Activated T-cell treated with anti-CD3 and anti-CD28 coated beads, Interleukin-2, amount 50 U/mL, for 48 hours (primary cell): Measurements from ENCODE around the gene NEAT1.
"Not testable (repeated sequence)": the region's sequence is repeated elsewhere in the genome, so short reads cannot be mapped to it uniquely, and the experiment has no call there.

Experiments
- DNase-seq, 2 experiments: peaks; one replicate each; pipeline ENCODE4 v3.0.0-alpha.2; 2020

Gene NEAT1

DNA sequence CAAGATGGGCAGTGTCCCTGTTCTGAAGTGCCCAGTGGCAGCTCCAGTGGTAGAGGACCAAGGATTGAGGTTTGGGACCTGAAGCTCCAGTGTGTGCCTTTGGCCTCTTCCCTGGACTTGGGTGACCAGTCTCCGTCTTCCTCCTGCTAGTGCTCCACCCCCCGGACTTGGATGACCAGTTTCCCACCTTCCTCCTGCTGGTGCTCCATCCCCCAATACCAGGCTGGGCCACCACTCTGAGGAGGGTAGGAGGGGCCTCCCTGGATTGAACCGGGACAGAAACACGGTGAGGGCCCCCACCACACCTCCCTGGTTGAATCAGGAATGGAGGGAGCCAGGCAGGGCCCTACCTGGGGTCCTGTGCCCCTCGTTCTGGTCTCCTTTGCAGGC is 10.9 kb upstream of the NEAT1 start:
- no peak for DNase-seq

DNA sequence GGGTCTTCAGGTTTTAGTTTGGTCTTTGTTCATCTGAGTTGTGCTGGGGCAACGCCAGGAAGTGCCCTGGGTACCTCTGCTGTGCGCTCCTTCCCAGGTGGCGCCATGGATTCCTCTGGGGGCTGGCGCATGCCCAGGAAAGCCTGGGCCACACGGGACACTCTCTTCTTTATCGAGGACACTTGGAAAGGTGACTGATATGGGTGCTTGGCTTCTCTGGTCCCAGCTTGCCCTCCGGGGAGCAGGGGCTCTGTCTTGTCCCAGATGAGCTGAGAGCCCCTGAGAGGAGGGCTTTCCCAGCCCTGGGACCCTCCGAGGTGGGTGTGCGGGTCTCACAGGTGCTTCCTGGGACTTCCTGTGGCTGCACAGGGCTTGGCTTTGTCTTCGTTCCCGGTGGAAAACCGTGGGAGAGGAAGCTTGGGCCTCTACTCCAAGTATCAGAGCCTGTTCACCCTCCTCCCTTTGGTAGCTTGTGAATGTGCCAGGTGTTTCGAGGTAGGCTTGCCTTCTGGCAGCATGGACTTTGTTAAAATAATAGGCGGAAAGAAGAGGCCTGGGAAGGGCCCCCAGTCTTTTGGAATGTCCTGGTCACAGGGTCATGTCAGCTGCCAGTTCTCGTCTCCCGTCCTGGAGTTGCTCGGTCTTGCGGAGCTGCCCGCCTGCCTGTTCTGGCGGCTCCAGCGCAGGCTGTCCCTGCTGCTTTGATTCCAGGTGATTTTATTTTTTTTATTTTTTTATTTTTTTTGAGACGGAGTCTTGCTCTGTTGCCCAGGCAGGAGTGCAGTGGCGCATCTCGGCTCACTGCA is 10.1 kb upstream of the NEAT1 start:
- DNase-seq, result no peak

DNA sequence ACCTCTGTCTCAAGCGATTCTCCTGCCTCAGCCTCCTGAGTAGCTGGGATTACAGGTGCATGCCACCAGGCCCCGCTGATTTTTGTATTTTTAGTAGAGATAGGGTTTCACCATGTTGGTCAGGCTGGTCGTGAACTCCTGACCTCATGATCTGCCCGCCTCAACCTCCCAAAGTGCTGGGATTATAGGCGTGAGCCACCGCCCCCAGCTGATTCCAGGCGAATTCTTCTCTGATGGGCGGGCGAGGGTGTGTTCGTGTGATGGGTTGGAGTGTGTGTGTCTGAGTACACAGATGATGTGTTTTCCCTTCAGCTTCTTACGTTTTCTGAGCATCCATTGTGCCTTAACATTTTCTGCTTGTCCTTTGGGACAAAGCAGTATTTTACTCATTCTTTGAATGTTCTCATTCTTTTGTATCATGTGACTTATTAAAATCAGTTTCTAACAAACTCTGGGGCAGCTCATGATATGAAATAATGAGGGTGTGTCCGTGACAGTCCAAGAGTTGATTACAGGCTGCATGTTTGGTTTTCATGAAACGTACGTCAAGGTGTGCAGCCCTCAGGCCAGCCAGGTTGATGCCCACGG is 9.4 kb upstream of the NEAT1 start:
- not testable (repeated sequence) for DNase-seq

DNA sequence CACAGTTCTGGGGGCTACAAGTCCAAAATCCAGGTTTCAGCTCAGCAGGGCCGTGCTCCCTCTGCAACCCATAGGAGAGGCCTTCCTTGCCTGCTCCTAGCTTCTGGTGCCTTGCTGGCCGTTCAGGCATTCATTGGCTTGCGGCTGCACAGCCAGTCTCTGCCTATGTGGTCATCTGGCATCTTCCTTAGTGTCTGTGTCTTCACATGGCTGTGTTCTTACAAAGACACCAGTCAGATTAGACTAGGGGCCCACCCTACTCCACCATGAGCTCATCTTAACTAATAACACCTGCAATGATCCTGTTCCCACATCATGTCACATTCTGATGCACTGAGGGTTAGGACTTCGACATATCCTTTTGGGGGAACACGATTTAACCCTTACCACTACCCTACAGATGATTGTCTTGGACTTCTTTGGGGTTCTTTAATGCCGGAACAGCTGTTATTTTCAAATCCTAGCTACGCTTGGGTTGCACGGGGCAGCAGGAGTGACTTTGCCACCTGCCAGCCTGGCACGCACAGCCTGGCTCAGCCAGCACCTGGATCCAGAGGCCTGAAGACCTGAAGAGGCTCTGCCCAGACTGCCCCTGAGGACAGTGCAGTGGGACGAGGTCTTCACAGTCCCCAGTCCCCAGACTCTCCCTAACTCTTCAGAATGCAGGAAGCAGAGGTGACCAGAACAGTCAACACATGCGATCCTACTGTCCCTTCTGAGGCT is 7.7 kb upstream of the NEAT1 start:
- DNase-seq, result no peak

DNA sequence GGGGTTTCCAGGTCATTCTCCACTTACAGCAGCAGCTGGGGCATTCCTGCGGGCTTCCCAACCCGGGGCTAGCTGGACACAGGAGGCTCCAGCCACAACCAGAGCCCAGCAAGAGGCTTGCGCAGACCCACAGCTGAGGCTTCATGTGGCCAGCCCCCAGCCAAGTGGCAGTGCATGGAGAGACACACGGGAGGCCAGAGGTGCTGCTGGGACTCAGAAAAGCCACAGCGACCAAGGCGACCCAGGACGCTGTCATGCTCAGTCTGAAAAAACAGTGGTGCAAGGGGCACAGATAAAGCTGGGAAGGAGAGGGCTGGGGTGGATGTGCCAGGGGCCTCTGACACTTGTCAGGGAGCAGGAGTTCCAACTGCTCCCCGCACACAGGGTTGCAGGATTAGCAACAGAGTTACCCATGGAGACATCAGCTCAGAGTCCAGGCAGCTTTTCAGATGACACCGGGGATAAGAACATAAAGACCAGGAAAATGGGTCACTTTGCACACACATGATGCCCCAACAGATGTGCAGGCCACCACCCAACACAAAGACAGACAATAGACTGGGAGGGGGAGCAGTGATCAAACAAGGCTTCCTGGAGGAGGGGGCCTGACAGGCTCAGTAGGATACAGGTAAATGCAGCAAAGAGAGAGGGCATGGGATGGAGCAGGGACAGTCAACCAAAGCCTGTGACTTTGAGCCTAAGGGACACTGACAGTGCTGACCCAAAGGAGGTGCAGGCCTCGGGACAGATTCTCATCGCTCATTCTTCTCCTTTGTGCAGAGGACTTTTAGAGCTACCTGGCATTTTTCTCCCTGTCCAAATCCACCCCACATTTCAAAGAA is 6.9 kb upstream of the NEAT1 start:
- no peak for DNase-seq

DNA sequence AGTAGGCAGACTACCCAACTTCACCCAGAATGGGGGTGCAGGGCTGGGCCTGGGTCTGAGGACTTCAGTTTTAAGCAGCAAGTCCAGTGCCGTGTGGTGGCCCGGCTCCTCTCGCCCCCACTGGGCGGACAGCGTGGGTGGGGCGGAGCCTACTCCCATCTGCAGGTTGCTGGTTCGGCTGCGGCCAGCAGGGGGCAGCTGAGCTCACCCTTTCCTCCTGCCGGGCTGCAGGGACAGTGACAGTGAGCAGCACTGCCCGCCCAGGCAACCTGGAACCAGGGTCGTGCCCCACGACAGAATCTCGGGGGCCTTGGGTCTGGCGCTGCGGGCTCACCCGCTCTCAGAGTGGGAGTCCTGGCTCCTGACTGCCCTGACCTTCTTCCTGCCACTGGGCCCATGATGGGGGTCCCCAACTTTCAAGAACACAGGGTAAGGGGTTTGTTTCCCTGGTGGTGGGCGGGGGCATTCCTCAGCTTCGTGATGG is 6.2 kb upstream of the NEAT1 start:
- peak; percentile 97 for DNase-seq

DNA sequence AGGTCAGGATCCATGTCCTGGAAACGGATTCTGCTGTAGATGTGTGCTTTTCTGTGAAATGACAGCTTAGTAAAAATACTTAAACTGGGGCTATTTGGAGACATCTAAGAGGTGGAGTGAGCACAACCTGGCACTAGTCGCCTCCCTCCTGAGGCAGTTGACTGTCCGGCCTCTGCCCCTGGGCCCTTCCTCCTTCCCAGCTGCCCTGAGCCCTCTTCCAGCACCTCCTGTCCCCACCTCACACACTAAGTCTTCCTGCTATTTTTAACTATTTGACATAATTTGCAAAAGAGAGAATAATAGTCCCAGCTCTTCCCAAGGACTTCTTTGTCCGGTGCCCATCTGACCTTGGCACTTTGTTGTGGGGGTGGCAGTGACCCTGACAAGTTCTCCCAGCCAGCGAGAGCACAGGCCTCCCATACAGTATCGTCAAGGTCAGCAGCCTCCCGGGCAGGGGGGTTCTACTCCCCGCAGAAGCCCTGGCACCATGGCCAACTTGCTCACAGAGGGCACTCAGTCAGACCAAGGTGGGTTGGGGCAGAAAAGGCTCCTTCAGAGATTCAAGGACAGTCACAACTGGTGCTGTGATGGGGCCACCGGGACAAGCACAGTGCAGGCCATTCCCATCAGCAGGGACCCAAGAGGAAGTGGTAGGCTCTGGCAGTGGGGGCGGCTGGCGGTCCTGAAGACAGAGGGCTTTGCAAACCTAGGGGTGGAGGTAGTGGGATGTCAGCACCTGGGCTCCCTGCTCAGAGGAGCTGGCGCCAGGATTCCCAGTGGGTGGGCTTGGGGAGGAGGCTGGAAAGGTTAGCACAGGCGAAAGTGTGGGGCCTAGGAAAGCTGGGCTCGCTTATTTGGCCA is 5.5 kb upstream of the NEAT1 start:
- peak; percentile 64 to 67 for DNase-seq

DNA sequence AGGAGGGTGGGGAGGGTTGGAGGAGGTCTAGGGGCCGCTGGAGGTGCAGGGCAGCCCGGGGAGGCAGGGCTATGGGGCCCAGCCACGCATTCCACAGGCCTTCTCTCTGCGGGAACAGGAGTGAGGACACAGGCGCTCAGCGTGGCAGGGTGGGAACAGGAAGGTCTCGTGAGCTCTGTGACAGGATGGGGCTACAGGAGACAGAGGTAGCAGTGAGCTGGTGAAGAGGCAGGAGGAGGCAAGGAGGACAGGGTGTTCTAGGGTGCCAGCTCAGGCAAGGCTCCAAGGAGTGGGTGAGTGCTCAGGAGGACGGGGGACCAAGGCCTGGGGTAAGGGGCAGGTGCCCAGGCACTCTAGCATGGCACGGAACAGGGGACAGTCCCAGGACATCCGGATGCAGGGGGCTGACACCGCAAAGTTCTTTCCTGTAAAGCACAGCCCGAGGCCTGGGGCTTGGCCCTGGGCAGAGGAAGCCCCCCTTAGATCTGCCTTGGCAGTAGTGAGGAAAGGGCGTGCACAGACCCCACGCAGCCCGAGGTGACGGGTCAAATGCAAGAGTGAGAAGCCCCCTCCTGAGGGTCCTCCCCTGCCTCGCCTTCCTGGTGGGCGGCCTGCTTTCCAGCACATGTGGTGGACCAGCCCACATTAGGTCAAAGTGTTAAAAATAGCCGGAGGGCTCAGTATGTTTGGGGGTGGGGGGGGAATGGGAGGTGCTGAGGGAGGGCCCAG is 4.7 kb upstream of the NEAT1 start:
- DNase-seq, result peak; percentile 69 to 70

DNA sequence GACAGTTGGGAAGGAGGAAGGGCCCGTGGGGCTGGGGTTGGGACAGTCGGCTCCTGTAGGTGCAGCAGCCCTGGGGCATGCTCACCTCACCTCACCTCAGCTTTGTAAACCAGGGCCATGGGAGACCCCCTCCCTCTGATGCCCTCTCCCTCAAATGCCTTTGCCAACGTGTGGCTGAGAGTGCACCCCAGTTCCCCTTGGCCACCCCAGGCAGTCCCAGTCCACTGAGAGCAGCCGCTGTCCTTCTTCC is 4.2 kb upstream of the NEAT1 start:
- DNase-seq, result no peak

DNA sequence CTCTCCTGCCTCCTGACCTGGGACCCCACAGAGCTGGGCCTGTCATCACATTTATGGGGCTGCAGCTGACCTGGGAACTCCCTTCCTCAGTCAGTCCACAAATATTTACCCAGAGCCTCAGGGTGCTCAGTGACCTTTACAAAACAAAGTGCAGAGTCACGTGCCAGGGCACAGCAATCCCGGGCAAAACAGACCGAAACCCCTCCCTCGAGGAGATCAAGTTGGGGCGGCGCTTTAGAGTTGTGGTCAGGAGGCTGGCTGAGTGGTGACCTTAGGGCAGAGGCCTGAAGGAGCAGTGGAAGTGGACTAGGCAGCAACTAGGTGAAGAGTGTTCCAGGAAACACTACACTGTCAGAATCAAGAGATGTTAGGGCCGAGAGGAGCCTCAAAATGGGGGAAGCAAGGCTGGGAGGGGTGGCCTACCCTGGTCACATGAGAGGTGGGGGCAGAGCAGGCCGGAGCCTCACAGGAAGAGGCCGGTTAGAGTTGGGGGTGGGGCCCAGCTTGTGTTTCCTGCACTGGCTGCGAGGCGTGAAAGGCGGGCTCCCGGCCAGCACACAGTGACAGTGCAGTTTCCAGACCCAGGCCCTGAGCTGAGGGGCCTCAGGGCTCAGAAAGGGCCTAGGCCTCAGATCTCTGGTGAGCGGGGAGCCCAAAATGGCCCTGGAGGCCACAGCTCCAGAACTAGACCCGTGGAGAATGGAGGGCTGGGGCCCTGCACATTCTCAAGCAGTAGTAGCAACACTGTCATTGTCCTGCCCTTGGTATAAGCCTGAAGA is 3.7 kb upstream of the NEAT1 start:
- DNase-seq, result peak; percentile 94 to 96

DNA sequence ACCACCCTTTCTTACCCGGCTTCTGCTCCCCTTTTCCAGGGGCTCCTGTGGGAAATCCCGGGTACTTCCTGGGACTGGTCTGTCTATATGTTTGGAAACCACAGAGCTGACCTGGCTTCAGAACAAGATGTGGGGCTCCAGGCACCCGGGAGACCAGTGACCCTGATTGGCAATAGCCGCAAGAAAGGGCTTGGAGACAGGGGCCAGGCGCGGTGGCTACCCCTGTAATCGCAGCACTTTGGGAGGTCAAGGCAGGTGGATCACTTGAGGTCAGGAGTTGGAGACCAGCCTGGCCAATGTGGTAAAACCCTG is 3.2 kb upstream of the NEAT1 start:
- DNase-seq, result no peak

DNA sequence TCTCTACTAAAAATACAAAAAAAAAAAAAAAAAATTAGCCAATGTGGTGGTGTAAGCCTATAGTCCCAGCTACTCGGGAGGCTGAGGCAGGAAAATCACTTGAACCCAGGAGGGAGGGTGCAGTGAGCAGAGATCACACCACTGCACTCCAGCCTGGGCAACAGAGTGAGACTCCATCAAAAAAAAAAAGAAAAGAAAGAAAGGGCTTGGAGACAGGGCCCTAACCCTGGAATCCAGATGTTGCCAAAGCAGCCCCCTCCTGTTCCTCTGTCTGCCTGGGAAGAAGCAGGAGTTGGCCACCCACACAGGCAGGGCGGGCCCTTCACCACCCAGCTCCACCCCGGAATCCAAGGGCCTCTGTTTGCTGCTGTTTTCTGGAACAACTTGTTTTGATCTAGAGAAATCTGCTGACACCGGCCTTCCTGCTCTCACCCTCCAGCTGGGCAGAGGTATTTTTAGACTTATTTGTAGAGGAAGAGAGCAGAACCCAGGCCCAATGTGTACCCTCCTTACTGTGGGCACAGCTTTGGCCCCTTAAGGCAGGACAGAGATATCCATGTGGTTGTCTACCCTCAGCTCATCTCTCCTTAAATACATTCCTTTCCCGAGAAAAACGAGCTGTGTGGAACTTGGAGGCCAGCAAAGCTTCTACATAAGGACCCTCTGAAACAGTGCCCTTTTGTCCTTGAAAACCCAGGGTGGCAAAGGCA is 2.7 kb upstream of the NEAT1 start:
- DNase-seq, result peak; percentile 79 to 83

DNA sequence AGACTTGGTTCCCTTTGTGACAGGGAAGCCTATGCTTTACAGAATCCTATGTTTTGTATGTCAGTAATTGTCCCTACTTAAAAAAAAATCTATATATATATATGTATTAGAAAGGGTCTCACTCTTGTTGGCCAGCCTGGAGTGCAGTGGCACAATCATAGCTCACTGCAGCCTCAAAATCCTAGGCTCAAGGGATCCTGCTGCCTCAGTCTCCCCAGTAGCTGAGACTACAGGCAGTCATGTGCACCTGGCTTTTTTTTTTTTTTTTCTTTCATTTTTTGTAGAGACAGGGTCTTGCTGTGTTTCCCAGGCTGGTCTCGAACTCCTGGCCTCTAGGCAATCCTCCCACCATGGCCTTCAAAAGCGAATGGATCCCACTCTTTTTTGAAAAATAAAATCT is 2.1 kb upstream of the NEAT1 start:
- DNase-seq, result no peak

DNA sequence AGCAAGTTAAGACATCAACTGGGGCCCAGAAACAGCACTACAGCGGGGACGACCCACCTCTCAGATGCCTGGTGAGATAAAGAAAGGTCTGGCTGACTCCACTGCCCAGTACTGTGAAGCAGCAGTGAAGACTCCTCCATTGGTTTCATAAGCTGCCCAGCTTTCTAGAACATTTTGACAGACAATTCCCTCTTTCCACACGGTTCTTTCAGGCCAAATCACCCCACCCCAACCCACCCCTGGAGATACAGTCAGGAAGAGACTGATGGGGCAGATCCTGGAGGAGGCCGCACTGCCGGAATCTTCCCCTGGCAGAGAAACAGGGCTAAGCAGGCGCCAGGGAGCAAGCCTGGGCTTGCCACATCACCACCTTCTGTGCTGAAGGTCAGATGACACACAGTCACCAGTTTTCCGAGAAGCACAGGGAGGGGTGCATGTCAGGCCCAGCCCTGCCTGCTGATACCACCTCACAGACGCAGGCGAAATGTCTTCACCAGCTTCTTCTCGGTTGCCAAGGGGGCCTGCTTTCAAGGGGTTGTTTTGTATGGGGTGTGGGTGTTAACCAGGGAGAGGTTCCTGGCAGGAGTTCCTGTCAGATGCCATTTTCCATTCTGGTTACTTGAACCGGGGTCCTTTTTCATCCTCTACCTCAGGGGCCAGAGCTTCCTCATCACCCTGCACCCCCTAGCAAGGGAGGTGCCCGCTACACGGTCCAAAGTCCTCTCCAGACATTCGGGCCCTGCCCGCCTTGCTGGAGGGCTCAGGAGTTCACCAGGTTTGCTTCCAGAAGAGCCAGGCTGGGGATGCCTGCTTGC is 1.4 kb upstream of the NEAT1 start:
- peak; percentile 88 to 91 for DNase-seq

DNA sequence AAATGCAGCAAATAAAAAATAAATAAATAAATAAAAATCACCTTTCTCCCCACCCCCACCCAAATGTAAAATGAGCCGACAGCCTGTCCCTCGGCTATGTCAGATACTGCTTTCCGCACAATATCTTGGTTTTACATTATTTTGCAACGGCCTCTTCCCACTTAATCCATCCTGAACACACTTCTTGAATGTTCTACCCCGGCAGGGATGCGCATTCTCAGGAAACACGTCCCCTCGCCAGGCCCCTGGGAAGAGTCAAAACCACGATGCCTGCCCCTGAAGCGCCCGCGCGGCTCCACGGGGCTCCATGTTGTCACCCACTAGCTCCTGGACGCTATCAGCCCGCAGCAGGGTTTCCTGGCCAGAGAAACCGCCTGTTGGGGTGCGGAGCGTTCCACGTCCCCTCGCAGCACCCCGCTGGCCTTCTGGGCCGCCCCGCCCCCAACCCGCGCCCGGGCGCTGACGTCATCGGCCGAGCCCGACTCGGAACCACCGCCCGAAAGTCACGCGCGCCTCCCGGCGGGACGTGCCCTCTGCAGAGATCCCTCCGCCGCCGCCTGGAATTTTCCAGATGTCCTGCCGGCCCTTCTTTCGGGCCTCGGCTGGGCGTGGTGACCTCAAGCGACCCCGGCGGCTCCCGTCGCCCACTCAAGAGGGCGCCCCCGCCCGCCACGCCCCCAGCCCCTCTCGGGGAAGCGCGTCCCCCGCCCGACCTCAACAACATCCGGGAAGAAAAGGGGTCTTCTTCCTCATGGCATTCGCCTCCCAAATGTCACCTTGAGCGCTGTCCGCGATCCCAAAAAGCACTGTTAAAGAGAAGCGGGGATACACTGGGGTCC is 585 bp upstream of the NEAT1 start:
- DNase-seq, result peak; percentile 98 to 99

DNA sequence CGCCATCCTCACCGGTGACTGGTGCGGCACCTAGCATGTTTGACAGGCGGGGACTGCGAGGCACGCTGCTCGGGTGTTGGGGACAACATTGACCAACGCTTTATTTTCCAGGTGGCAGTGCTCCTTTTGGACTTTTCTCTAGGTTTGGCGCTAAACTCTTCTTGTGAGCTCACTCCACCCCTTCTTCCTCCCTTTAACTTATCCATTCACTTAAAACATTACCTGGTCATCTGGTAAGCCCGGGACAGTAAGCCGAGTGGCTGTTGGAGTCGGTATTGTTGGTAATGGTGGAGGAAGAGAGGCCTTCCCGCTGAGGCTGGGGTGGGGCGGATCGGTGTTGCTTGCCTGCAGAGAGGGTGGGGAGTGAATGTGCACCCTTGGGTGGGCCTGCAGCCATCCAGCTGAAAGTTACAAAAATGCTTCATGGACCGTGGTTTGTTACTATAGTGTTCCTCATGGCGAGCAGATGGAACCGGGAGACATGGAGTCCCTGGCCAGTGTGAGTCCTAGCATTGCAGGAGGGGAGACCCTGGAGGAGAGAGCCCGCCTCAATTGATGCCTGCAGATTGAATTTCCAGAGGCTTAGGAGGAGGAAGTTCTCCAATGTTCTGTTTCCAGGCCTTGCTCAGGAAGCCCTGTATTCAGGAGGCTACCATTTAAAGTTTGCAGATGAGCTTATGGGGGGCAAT is 1.1 kb downstream of the NEAT1 start:
- peak; percentile 59 to 61 for DNase-seq

DNA sequence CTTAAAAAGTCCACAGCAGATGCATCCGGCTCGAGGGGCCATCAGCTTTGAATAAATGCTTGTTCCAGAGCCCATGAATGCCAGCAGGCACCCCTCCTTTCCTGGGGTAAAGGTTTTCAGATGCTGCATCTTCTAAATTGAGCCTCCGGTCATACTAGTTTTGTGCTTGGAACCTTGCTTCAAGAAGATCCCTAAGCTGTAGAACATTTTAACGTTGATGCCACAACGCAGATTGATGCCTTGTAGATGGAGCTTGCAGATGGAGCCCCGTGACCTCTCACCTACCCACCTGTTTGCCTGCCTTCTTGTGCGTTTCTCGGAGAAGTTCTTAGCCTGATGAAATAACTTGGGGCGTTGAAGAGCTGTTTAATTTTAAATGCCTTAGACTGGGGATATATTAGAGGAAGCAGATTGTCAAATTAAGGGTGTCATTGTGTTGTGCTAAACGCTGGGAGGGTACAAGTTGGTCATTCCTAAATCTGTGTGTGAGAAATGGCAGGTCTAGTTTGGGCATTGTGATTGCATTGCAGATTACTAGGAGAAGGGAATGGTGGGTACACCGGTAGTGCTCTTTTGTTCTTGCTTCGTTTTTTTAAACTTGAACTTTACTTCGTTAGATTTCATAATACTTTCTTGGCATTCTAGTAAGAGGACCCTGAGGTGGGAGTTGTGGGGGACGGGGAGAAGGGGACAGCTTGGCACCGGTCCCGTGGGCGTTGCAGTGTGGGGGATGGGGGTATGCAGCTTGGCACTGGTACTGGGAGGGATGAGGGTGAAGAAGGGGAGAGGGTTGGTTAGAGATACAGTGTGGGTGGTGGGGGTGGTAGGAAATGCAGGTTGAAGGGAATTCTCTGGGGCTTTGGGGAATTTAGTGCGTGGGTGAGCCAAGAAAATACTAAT is 1.9 kb downstream of the NEAT1 start:
- DNase-seq, result peak; percentile 81 to 83
